Esophagus (tissue), 2 donors: Measurements from ENCODE around the gene PDLIM7. TPM values are rescaled to one million over a fixed set of nuclear protein-coding genes. Genes with fewer than 3 reads are reported as not detected.

ENCODE experiments used
- H3K27ac ChIP-seq, 2 donors: one replicate each; pipeline ENCODE4 v1.5.1; 2013; ENCODE audit warnings: low read depth in 2 of 2, mild to moderate bottlenecking in 2 of 2, inconsistent platforms in 1 of 2, low read length in 1 of 2, moderate library complexity in 1 of 2
- H3K27me3 ChIP-seq, 2 donors: one replicate each; pipeline ENCODE4 v1.6.1; 2013; ENCODE audit warnings: low read length in 2 of 2, control low read depth in 1 of 2, mild to moderate bottlenecking in 1 of 2; ENCODE audit not compliant: insufficient read depth in 2 of 2, control insufficient read depth in 1 of 2
- H3K36me3 ChIP-seq, 2 donors: one replicate each; pipeline ENCODE4 v1.6.1; 2013; ENCODE audit warnings: low read length in 1 of 2; ENCODE audit not compliant: control insufficient read depth in 2 of 2, insufficient read depth in 2 of 2
- H3K4me1 ChIP-seq, 2 donors: one replicate each; pipeline ENCODE4 v1.6.1; 2013; ENCODE audit warnings: low read length in 1 of 2; ENCODE audit not compliant: control insufficient read depth in 2 of 2, insufficient read depth in 2 of 2
- H3K4me3 ChIP-seq, 2 donors: one replicate each; pipeline ENCODE4 v1.5.1; 2013; ENCODE audit warnings: low read length in 2 of 2, mild to moderate bottlenecking in 2 of 2, low read depth in 1 of 2, moderate library complexity in 1 of 2
- H3K9me3 ChIP-seq, 2 donors: one replicate each; pipeline ENCODE4 v1.6.1; 2013; ENCODE audit warnings: mild to moderate bottlenecking in 2 of 2, low read depth in 1 of 2, low read length in 1 of 2, moderate library complexity in 1 of 2; ENCODE audit not compliant: control insufficient read depth in 2 of 2, insufficient read depth in 1 of 2
- WGBS, 2 donors: extraction: QIAGEN DNeasy Blood & Tissue Kit; methylation state at CpG; one replicate each; pipeline ENCODE4 v1.1.7; 2013; 5-methylcytosine and 5-hydroxymethylcytosine counted together
- polyA plus RNA-seq, 2 donors: library from polyadenylated mRNA; stranded (reverse); fragments of 200-250 nt; gene quantifications; one replicate each; pipeline ENCODE4 v1.2.3, GENCODE V29; 2013
- donor health status: healthy with polysubstance abuse.
- donor health status: Bipolar disorder and iron deficiency.

The PDLIM7 gene
- polyA plus RNA-seq, 2 donors: 65.4 to 102 TPM

DNA sequence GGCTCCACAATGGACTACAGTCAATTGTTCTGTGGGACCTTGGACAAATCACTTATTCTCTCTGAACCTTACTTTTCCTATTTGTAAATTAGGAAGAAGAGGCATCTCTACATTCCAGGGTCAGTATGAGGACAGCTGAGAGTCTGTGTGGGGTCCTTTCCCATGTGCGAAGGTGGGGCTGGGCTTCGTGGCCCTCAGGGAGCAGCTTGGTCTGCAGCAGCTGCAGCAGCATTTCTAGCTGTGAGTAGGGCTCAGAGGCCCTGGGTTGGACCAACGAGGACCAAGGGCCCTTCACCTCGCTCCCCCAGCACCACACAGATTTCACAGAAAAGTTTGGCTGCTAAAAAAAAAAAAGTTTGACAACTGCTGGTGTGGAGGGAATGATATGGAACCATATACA lies 28.8 kb upstream of the PDLIM7 start:
- Histone ChIP-seq H3K27me3 (no peaks in the 10 kb centered on the region), H3K36me3 (peaks cover 25 to 71% of the 10 kb centered on the region in 2 donors), H3K4me3 (no peak overlapping the region), H3K27ac (no peak overlapping the region), H3K9me3 (no peaks in the 10 kb centered on the region), H3K4me1 (peaks cover 3 to 5% of the 10 kb centered on the region in 2 donors)
- WGBS, 2 donors: 92% methylated on average over 4 of the region's 4 CpGs

DNA sequence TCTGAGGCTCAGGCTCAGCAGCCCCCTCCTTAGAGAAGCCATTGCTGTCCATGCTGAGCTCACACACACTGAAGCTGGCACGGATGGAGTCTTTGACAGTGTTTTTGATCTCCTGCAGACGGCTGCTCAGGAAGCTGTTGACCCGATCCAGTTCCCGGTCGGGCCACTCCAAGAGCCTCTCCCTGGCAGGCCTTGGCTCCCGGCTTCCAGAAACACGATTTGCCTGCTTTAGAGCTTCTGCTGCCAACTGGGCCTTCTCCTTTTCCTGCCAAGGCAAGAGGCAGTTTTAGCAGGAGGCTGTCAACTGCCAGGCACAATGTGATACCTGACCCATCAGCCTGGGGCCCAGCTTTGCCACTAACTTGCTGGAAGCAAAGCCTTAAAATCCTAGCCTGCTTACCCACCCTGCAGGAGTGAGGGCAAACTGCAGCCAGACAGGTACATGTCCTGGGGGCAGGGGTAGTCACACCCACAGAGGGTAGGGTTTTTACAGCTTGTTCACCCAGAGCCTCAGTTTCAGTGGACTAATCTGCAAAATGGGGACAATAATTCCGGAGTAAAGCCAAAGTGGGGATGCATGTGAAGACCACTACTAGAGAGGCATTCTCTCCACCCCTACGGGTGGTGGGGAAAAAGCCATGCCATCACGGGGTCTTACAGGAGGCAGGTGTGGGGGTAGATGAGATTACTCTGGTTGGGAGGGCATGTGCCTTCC lies 27.7 kb upstream of the PDLIM7 start:
- Histone ChIP-seq H3K36me3 (peaks cover 23 to 71% of the 10 kb centered on the region in 2 donors), H3K27ac (peak overlapping the region in 1 of 2 donors; percentile 16), H3K4me1 (peaks cover 2 to 3% of the 10 kb centered on the region in 2 donors), H3K27me3 (no peaks in the 10 kb centered on the region), H3K9me3 (no peaks in the 10 kb centered on the region), H3K4me3 (no peak overlapping the region)
- 67 to 85% methylated on average over 10 of the region's 10 CpGs for WGBS, 2 donors

DNA sequence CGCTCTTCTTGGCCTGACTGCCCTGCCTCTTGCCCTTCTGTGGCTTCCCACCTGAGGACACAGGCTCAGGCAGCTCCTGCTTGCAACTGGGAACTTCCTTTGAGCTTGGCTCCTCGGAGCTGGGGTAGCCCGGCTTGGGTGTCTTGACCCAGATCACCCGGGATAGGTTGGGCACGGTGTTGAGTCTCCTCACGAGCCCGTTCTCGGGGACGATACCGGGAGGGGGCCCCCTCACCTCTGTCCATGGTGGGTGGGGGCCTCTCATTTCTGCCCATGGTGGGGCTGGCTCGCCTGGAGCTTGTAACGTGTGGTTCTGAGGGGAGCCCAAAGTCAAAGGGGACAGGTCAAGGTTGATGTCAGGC lies 27.1 kb upstream of the PDLIM7 start:
- H3K27ac ChIP-seq: peak overlapping the region in 1 of 2 donors; percentile 16
- H3K27me3 ChIP-seq: no peaks in the 10 kb centered on the region
- no peak overlapping the region for H3K4me3 ChIP-seq
- peaks cover 28 to 65% of the 10 kb centered on the region in 2 donors for H3K36me3 ChIP-seq
- H3K4me1 ChIP-seq: peaks cover under 1 to 3% of the 10 kb centered on the region in 2 donors
- whole genome bisulfite sequencing, 2 donors: 91 to 92% methylated on average over 12 of the region's 12 CpGs
- H3K9me3 ChIP-seq: no peaks in the 10 kb centered on the region

DNA sequence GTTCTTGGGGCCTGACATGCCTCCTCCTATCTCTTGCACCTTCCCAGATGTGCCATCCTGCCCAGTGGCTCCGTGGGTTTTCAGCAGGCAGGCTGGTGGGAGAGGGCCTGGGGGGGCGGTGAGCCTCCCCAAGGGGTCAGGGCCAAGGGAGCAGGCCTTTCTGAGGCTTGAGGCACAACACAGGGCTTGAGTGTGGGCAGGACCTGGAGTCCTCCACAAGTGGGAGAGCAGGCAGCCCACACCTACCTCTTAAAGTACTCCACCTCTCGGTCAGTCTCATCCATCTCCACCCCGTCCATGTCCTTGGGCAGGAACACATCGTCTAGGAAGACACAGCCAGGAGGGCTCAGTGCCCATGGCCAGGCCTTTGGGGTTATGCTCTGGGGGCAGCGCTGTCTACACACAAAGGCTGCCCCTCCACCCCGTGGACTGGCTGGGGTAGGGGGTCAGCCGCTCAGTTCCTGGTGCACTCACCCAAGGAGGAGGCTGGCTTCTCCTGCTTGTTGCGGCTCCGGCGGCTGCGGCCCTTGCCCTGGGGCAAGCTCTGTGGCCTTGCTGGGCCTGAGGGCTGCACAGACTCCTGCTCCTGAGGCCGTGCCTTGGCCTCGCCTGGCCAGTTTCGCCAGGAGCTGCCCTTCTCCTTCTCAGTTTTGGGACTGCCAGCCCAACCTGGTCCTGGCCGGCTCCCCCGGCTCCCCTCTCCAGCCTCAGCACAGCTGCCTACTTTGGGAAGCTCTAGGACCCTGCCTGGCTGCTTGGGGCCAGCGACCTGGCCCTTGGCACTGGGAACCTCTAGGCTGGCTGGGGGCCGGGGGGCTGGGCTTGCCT lies 26.5 kb upstream of the PDLIM7 start:
- H3K4me1 ChIP-seq: peaks cover 0 to 3% of the 10 kb centered on the region in 2 donors
- no peaks in the 10 kb centered on the region for H3K9me3 ChIP-seq
- peaks cover 29 to 63% of the 10 kb centered on the region in 2 donors for H3K36me3 ChIP-seq
- H3K27me3 ChIP-seq: no peaks in the 10 kb centered on the region
- H3K27ac ChIP-seq: no peak overlapping the region
- H3K4me3 ChIP-seq: no peak overlapping the region
- 95 to 96% methylated on average over 19 of the region's 19 CpGs for WGBS, 2 donors

DNA sequence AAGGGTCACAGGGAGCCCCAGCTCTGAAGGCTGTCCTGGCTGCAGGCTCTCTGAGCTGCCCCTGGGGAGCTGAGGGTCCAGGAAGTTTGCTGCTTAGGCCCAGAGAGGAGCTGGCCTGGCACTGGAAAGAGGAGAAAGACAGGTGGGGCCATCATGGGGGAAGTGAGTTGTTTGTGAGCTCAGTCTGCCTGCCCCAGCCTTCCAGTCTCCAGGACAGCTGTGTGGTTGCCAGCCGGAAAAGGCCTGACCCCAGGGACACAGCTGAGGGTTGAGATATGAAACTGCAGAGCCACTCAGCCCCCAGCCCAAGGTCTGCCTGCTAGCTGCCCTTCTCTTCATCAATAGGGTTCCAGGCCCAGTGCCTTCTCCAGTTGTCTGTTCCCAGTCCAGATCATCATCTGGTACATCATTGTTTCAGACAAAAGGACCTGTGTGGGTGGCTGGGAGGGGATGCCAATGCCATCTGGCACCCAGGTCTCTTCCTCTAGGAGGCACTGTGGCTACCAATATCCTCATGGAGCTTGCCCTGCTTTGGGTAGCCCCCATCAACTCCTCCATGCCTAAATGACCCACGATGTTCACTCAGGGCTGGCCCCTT lies 23.6 kb upstream of the PDLIM7 start:
- Histone ChIP-seq H3K27ac (no peak overlapping the region), H3K36me3 (peaks cover 24 to 39% of the 10 kb centered on the region in 2 donors), H3K4me3 (no peak overlapping the region), H3K27me3 (no peaks in the 10 kb centered on the region), H3K4me1 (peaks cover 3% of the 10 kb centered on the region in 2 donors), H3K9me3 (no peaks in the 10 kb centered on the region)
- WGBS, 2 donors: 63 to 86% methylated on average over 2 of the region's 2 CpGs

DNA sequence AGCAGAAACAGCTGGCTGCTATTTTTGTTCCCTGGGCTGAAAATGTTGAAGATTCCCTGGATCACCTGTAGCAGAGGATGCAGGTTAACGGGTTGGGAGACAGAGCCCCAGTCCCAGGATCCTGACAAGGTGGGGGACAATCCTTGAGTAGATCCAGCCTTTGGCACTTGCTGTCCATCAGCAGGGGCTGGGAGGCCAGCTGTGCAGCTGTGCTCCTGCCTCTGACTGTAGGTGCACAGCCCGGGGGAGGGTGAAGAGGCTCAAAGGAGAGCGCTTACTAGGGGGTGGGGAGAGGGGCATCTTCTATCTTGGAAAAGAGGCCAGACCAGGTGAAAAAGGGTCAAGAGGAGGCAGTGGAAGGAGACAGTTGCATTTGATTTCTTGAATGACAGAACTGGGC lies 22.9 kb upstream of the PDLIM7 start:
- H3K4me1 ChIP-seq: peaks cover 3 to 8% of the 10 kb centered on the region in 2 donors
- WGBS, 2 donors: 90 to 93% methylated on average over 3 of the region's 3 CpGs
- H3K9me3 ChIP-seq: no peaks in the 10 kb centered on the region
- H3K4me3 ChIP-seq: no peak overlapping the region
- H3K27me3 ChIP-seq: no peaks in the 10 kb centered on the region
- no peak overlapping the region for H3K27ac ChIP-seq
- H3K36me3 ChIP-seq: peaks cover 23 to 34% of the 10 kb centered on the region in 2 donors

DNA sequence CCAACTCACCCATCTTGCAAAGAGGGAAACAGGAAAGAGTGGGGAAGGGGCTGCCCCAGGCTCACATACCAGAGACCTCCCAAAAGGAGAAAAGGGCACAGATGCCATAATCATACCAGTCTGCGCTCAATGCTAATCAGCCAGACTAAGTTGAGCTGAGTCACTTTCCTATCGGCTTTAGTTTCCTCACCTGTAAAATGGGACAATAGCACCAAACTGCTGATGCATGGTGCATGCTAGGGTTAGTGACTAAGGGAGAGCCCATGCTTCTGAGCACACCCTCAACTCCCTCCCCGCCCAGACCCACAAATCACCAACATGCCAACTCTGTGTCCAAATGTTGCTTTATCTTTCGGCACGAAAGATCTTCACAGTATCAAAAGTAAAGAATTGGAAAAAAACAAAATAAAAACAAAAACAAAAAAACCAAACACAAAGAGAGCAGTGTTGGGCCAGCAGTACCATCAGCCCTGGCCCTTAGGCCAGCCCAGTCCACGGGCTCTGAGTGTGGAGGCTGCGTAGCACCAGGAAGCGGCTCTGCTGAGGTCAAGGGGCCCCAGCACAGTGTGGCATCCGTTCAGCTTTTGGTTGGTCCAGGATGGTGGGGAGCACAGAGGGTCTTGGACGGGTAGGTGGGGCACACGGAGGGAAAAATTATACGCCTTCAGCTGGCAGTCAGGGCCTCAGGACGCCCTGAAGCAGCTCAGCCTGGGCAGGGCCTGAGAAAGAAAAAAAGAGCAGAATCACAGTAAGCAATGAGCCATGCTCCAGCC lies 22.2 kb upstream of the PDLIM7 start:
- Histone ChIP-seq H3K27ac (no peak overlapping the region), H3K36me3 (peaks cover 22 to 37% of the 10 kb centered on the region in 2 donors)

DNA sequence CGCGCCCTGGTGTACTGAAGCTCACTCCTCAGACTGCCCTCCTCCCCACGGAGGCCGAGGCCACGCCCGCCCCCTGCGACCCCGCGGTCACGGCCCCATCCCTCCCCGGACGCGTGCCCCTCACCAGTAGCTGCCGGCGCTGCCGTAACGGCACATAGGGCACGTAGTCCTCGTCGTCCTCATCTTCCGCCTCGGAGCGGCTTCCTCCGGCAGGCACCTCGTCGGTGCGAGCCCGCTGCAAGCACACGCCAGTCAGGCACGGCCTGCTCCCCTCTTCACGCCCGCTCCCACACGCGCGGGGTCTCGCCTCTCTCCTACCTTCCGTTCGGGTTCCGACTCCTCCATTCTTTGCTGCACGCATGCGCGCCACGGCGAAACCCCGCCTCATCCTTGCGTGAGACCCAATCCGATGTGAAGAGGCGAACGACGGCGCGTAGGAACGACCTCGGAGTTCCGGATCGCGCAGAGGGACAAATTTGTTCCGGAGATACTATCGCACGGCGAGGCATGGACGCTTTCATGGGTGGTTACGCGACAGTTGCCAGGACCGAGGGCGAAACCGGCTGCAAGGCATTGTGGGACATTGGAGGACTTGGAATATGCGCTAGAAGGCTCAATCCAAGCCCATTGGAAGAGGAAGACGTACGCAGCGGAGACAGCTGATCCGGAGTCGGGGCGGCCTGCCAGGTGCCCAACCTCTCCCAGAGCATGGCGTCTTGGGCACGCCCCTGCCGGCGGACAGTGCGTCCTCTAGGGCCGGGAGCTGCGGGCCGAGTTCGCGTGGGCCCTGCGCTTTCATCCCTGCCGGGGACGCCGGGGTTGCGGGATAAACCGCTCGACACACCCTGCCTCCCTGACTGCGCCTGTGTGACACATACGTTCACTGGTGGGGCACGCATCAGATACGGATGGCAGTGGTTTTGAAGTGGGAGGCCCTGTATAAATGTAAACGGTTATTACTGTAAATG lies 19.5 kb upstream of the PDLIM7 start, which contains the start of gene DDX41:
Gene DDX41 (minus strand): TSS at position 361 of the 968 bp plus-strand sequence. CDS start 16 bp downstream, at position 345.
- no peaks in the 10 kb centered on the region for H3K27me3 ChIP-seq
- peak within 1 kb of the TSS; percentile 76 to 96 for H3K27ac ChIP-seq
- no peaks in the 10 kb centered on the region for H3K9me3 ChIP-seq
- peaks cover 27 to 52% of the 10 kb centered on the region in 2 donors for H3K36me3 ChIP-seq
- peaks cover 5 to 8% of the 10 kb centered on the region in 2 donors for H3K4me1 ChIP-seq
- peak within 1 kb of the TSS; percentile 73 to 97 for H3K4me3 ChIP-seq
- 0 to 1% methylated on average over 93 to 96 of the region's 96 CpGs for WGBS, 2 donors

More for the DNA sequence above, 22.2 kb upstream of the PDLIM7 start:
- Histone ChIP-seq H3K9me3 (no peaks in the 10 kb centered on the region), H3K4me1 (peaks cover 4 to 8% of the 10 kb centered on the region in 2 donors), H3K4me3 (no peak overlapping the region), H3K27me3 (no peaks in the 10 kb centered on the region)
- 81 to 89% methylated on average over 13 of the region's 13 CpGs for WGBS, 2 donors
